Measurements from ENCODE around the gene MKI67.

GRCh38 chr10:128092454-128092853, 33.8 kb downstream of the MKI67 start:
- no peak for TF ChIP-seq CTCF (IDR thresholded peaks at IDR 0.05; ENCODE audit: poor library complexity, severe bottlenecking)
- TF ChIP-seq POLR2AphosphoS5 (IDR thresholded peaks at IDR 0.05): no peak
- TF ChIP-seq EP300 (conservative IDR thresholded peaks at IDR 0.05; ENCODE audit: poor library complexity, severe bottlenecking): no peak
- no peak for TF ChIP-seq EZH2 (IDR thresholded peaks at IDR 0.05; ENCODE audit: borderline replicate concordance, insufficient read depth, low read length, poor library complexity, severe bottlenecking)
- no peak for TF ChIP-seq RAD21 (conservative IDR thresholded peaks at IDR 0.05)
- no peak for TF ChIP-seq SMC3 (conservative IDR thresholded peaks at IDR 0.05; ENCODE audit: poor library complexity)
